Activated gamma-delta T cell treated with Interleukin-2 at 50 U/mL for 16 hours (primary cell): ENCODE results near the gene TRIP6.
"Not testable (repeated sequence)": the region's sequence is repeated elsewhere in the genome, so short reads cannot be mapped to it uniquely, and the experiment has no call there.

ENCODE experiments used
- DNase-seq: peaks from one replicate; pipeline ENCODE4 v3.0.0-alpha.2; 2020

Gene TRIP6

DNA sequence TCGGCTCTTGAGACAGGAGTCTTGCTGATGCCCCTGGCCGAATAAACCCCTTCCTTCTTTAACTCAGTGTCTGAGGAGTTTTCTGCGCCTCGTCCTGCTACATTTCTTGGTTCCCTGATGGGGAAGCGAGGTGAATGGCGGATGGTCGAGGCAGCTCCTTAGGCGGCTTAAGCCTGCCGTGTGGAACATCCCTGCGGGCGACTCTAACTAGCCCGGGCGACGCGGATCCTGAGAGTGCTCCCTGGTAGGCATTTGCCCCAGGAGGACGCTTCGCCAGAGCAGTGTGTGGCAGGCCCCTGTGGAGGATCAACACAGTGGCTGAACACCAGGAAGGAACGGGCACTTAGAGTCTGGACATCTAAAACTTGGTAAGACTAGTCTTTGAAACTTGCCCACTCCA lies 27.8 kb upstream of the TRIP6 start:
- DNase-seq: no peak

DNA sequence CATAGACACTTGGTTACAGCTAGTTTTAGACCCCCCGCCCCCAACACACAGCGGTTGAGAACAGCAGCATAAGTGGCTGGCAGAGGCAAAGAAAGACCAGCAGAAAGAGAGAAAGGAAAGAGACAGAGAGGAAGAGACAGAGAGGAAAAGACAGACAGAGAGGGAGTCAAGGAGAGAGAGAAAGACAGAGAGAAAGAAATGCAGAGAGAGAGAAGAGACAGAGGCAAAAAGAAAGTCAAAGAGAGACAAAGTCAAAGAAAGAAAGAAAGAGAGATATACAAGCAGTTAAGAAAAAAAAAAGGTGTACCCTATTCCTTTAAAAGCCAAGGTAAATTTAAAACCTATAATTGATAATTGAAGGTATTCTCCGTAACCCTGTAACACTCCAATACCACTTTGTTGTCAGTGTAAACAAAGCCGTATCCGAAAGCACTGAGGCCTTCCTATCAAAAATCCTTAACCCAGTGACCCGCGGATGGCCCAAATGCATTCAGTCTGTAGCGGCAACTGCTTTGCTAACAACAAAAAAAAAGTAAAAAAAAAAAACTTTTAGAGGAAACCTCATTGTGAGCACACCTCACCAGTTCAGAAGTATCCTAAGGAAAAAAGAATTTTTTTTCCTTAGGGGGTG lies 26.6 kb upstream of the TRIP6 start:
- DNase-seq: no peak

DNA sequence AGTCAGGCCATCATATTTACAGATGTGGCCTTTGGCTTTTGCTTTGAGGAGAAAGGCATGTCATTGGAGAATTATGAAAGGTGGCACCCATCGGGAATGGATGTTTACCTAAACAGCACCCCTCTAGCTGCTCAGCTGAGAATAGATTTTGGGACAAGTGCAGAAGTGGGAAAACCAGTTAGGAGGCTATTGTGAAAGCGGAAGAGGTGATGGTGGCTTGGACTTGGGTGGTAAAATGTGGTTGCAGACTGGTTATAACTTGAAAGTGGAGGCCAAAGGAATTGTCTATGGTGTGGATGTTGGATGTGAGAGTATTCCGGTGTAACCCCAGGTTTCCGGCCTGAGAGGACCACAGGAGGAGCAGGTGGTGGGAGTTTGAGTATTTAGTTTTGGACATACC lies 19.8 kb upstream of the TRIP6 start:
- no peak for DNase-seq

DNA sequence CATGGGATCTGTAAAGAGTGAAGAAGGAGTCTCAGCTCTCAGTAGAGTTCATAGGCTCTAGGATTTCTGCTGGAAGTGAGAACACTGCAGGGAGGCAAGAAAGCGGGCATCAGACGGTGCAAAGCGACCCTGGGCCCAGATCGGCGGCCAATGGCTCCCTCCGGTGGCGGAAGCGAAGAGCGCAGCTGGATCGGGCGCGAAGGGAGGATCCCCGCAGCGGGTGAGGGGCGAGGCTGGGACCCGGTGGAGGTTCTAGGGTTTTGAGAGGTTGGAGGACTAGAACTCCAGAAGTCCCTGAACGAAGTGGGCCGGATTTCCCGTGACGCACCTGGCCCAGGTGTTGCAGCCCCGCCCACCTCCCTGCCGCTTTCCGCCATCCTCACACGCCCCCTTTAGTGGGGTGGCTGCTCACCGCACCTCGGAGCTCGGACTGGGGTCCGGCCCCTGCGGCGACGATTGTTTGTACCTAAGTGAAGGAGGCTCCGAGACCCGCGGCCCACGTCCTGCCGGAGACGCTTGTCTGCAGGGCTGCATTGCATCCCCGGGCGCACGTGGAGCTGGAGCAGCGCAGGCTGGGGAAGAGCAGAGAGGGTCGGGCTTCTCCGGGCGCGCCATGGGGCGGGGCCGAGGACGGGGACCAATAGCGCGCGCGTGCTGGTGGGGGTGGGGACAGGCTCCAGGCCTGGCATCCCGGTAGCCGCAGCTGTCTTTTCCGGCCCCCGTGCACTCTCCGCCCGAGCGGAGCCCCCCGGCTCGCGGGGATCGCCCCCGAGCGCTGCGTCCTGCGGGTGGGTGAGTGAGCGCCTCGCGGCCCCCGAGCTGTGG lies 14.9 kb upstream of the TRIP6 start, which contains the start of gene SLC12A9:
SLC12A9 (plus strand) TSS at position 666 of the 825 bp plus-strand sequence. CDS start 1,485 bp downstream, outside the sequence.
- DNase-seq: peak; percentile 80

DNA sequence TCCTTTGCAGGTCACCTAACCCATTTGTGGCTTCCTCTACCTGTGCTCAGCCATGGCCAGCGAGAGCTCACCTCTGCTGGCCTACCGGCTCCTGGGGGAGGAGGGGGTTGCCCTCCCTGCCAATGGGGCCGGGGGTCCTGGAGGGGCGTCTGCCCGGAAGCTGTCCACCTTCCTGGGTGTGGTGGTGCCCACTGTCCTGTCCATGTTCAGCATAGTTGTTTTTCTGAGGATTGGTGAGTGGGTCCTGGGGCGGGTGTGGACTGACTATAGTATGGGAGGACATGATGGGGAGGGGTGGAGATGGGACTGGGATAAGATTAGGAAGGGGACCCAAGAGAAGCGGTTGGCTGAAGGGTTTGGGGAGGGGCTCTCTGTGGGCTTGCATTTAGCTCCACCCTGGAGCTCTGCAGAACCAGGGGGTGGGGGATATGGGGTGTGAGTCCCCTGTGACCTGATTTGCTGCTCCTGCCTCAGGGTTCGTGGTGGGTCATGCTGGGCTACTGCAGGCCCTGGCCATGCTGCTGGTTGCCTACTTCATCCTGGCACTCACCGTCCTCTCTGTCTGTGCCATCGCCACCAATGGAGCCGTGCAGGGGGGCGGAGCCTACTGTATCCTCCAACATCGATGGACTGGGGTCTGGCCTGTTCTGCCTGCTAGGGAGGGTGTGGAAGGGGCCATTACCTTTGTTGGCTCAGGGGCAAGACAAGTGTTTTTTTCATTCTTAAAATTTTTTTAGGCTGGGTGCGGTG lies 12.9 kb upstream of the TRIP6 start:
- no peak for DNase-seq

DNA sequence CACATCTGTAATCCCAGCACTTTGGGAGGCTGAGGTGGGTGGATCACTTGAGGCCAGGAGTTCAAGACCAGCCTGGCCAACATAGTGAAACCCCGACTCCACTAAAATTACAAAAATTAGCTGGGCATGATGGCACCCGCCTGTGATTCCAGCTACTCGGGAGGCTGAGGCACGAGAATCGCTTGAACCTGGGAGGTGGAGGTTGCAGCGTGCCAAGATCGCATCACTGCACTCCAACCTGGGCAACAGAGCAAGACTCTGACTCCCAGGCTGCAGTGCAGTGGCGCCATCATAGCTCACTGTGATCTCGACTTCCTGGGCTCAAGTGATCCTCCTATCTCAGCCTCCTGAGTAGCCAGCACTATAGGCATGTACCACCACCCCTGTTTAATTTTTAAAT lies 12.3 kb upstream of the TRIP6 start:
- not testable (repeated sequence) for DNase-seq

DNA sequence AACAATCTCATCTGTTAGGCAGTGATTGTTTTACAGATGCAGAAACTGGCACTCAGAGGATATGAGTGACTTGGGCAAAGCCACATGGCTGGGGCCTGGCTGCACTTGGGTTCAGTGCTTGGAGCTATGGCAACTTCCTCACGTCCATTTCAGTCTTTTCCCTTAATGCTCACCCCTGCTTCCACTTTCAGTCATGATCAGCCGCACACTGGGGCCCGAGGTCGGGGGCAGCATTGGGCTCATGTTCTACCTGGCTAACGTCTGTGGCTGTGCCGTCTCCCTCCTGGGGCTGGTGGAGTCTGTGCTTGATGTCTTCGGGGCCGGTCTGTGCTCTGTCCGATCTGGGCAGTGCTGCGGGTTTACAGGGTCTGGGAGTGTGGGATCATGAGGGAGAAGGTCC lies 11.7 kb upstream of the TRIP6 start:
- no peak for DNase-seq

DNA sequence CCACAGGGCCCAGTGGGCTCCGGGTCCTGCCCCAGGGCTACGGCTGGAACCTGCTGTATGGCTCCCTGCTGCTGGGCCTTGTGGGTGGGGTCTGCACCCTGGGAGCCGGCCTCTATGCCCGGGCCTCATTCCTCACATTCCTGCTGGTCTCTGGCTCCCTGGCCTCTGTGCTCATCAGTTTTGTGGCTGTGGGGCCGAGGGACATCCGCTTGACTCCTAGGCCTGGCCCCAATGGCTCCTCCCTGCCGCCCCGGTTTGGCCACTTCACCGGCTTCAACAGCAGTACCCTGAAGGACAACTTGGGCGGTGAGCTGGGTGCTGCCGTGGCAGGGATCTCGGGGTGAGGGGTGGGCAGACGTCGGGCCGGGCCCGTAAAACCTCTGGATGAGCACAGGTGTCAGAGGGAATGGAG lies 10.3 kb upstream of the TRIP6 start:
- no peak for DNase-seq

DNA sequence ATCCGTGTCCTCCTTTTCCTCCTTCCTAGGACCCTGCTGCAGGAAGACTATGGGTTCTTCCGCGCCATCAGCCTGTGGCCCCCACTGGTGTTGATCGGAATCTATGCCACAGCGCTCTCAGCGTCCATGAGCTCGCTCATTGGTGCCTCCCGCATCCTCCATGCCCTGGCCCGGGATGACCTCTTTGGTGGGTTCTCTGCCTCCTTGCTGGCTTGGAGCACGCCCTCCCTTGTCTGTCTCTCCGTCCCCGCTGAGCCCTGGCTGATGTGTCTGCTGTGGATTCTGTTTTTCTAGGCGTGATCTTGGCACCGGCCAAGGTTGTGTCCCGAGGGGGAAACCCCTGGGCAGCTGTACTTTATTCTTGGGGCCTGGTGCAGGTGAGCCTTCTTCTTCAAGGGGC lies 7.3 kb upstream of the TRIP6 start:
- DNase-seq: no peak

DNA sequence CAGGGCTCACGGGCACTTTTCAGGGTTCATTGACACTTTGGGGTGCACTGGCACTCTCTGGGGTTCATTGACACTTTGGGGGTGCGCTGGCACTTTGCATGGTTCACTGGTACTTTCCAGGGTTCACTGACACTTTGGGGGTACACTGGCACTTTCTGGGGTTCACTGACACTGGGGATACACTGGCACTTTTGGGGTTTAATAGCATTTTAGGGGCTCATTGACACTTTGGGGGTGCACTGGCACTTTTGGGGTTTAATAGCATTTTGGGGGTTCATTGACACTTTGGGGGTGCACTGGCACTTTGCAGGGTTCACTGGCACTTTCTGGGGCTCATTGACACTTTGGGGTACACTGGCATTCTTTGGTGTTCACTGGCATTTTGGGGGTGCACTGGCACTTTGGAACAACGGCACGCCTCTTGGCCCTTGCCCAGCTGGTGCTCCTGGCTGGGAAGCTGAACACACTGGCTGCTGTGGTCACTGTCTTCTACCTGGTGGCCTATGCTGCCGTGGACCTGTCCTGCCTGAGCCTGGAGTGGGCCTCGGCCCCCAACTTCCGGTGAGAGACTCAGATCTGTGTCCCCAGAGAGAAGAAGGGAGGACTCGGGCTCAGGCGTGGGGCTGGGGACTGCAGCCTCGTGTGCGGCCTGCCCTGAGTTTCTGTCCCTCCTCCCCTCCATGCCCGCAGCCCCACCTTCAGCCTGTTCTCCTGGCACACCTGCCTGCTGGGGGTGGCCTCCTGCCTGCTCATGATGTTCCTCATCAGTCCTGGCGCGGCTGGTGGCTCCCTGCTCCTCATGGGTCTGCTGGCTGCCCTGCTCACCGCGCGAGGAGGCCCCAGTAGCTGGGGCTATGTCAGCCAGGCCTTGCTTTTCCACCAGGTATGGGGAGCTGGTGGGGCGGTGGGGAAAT lies 6.2 kb upstream of the TRIP6 start:
- DNase-seq: no peak

DNA sequence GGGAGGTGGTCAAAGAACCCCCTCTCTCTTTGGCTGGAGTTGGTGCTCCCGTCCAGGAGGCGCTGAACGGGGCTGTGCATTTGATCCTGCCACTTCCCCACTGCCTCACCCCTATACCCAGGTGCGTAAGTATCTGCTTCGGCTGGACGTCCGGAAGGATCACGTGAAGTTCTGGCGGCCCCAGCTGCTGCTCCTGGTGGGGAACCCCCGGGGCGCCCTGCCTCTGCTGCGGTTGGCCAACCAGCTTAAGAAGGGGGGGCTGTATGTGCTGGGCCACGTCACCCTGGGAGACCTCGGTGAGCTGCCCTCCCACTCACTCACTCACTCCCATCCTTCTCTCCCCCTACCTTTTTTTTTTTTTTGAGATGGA lies 5.6 kb upstream of the TRIP6 start:
- DNase-seq: no peak

DNA sequence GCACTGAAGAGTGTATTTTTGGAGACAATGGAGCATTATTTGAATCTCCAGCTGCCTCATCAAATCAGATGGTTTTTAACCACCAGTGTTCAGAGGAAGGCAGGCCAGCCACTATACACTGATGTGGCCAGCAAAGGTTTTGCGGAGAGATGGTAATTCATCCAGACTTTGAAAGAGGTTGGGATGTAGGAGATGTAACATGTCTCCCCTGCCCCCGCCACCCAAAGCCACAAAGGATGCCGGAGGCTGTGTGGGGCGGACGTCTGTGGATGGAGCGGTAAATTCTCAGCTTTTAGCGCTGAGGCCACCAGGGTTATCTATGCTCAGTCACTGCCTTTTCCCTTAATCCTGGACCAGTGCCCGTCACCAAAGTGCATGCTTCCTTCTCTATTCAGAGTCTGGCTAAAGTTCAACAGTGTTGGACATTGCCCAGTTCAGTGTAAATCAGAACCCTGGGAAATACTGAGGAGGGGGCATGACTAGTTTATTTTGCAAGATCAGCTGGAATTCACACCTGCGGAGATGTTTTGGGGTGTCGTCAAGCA lies 3.7 kb upstream of the TRIP6 start:
- no peak for DNase-seq

DNA sequence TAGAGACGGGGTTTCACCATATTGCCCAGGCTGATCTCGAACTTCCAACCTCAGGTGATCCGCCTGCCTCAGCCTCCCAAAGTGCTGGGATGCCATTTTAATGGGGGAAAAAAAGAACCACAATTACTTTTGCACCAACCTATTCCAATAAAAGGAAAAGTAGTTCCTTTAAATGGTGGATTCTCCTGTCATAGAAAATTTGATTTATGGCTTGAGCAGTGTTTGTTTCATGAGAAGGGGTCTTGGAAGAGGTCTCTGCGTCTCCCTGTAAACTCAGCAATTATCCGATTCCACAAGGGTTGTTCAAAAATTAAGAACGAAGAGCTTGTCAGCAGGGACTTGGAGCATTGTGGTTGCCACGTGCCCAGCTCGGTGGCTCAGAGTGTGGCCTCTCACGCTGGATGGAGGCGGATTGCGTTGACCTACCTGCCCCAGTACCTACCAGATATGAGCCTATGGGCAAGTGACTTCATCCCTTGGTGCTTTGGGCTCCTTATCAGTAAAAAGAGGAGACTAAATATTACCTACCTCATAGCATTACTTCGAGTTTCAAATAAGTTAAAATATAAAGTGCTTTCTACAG lies 2.8 kb upstream of the TRIP6 start:
- no peak for DNase-seq

DNA sequence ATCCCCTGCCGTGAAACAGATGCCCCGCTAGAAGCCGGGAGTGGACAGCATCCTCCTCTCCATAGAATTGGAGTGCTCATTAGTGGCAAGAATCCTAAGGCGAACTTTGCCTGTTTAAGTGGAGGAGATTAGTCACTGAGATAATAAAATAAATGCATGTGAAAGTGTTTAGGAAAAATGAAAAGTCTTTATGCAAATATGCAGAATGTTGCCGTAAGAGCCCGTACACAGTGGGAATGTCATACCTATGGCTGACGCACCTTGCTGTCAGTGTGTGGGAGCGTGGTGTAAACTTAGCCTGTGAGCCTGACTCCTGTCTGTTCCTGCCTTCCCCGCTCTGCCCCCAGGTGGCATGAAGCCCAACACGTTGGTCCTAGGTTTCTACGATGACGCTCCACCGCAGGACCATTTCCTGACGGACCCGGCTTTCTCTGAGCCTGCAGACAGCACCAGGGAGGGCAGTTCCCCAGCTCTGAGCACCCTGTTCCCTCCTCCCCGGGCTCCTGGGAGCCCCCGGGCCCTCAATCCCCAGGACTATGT lies 1.7 kb upstream of the TRIP6 start:
- no peak for DNase-seq

DNA sequence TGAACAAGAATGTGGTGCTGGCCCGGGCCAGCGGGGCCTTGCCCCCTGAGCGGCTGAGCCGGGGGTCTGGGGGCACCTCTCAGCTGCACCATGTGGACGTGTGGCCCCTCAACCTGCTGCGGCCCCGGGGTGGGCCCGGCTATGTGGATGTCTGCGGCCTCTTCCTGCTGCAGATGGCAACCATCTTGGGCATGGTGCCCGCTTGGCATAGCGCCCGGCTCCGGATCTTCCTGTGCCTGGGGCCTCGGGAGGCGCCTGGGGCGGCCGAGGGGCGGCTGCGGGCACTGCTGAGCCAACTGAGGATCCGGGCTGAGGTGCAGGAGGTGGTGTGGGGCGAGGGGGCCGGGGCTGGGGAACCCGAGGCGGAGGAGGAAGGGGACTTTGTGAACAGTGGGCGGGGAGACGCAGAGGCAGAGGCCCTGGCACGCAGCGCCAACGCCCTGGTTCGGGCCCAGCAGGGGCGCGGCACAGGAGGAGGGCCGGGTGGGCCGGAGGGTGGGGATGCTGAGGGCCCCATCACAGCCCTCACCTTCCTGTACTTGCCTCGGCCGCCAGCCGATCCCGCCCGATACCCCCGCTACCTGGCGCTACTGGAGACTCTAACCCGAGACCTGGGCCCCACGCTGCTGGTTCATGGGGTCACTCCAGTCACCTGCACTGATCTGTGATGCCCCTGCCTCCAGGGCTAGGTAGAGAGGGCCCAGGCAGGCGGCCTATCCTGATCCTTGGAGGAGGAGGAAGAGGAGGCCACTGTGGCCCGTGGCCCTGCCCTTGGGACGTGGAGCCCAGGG lies 1.1 kb upstream of the TRIP6 start:
- DNase-seq: peak; percentile 44

DNA sequence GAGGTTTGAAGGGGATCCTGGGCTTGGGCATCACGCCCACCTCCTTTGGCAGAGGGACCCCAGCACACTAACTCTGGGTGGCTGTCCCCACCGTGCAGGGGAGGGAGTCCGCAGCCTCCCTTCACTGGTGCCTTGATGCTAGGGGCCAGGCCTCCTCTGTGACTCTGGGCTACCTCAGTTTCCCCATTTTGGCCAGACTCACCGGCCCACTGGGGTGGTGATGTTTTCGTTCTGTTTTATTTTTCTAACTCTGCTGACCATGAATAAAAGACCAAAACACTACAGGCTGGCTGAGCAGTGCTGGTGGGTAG lies 503 bp upstream of the TRIP6 start:
- no peak for DNase-seq

DNA sequence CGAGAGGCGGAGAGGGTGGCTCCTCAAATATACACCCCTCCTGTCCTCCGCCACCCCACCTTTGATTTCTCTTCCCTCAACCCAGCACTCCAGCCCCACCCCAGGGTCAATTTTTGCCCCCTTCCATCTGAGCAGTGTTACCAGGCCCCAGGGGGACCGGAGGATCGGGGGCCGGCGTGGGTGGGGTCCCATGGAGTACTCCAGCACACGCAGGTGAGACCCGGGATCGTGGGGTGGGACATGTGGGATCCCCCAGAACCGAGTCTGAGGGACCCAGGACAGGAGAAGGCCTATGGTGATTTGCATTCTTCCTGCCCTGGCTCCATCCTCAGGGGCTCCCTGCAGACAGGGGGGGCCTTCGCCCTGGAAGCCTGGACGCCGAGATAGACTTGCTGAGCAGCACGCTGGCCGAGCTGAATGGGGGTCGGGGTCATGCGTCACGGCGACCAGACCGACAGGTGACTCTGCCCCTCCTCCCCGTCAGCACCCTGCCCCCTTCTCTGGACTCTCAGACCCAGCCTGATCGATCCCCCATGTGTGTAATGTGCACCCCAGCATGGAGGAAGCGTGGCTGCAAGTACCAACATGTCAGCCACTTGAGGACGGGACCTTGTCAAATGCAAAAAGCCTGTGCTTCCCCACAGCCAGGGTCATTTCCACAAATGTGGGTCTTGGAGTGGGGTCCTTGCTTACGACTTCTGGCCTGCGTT lies 744 bp downstream of the TRIP6 start:
- DNase-seq: no peak

DNA sequence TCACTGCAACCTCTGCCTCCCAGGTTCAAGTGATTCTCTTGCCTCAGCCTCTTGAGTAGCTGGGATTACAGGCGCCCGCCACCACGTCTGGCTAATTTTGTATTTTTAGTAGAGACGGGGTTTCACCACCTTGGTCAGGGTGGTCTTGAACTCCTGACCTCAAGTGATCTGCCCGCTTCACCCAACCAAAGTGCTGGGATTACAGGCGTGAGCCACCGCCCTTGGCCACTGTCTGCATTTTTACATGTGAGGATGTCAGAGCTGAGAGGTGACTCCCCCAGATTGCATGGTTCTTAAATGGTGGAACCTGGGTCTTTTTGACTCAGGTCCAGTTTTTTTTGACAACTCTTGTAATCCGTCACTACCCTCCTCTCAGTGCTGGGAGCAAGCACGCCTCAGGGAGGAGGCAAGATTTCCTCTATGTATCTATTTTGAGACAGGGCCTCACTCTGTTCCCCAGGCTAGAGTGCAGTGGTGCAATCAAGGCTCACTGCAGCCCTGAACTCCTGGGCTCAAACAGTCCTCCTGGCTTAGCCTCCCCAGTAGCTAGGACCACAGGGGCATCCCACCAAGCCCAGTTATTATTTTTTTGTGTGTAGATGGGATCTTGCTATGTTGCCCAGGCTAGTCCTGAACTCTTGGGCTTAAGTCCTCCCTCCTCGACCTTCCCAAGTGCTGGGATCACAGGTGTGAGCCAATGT lies 6.6 kb downstream of the TRIP6 start:
- no peak for DNase-seq

DNA sequence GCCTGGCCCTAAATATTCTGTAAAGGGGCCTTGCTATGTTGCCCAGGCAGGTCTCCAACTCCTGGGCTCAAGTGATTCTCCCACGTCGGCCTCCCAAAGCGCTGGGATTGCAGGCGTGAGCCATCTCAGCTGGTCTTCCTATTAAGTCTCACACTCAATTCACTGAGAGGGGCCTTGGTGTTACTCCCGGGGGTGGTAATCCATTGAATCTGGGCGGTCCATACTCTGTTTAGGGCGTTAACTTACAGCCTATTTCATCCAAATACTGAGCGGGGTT lies 7.1 kb downstream of the TRIP6 start:
- DNase-seq: no peak
